BJ (cell line): ENCODE measurements around the gene ALDH1A1. TPM values are rescaled to one million over a fixed set of nuclear protein-coding genes. Genes with fewer than 3 reads are reported as not detected.

ENCODE experiments used
- CTCF ChIA-PET: fragments of 350-600 bp; formaldehyde crosslinking; extraction: SDS; loops from one replicate; lab custom pipeline; 2021; ENCODE audit warnings: antibody characterized with exemption, inconsistent platforms; lab: Yijun Ruan, JAX
- POLR2A ChIA-PET: fragments of 300-600 bp; sonication (Branson Sonifier 250); formaldehyde crosslinking; extraction: SDS; loops from one replicate; lab custom pipeline; 2021; ENCODE audit warnings: antibody characterized with exemption; lab: Charles Lee
- DNase-seq: peaks from one replicate; pipeline ENCODE4 v3.0.0-alpha.2; 2011; ENCODE audit warnings: low read depth
- H3K27me3 ChIP-seq: 2 replicates; pipeline ENCODE4 v1.6.0; 2011; ENCODE audit warnings: low read length; ENCODE audit not compliant: control insufficient read depth, insufficient read depth
- H3K36me3 ChIP-seq: 2 replicates; pipeline ENCODE4 v1.5.1; 2011; ENCODE audit warnings: low read length; ENCODE audit not compliant: control insufficient read depth, insufficient read depth
- H3K4me3 ChIP-seq: 2 replicates; pipeline ENCODE4 v1.5.1; 2011; ENCODE audit warnings: low read depth, mild to moderate bottlenecking, control low read depth, low read length
- polyA plus RNA-seq: library from polyadenylated mRNA; depleted of rRNA; stranded (reverse); fragments of >200 nt; gene quantifications from 2 replicates; pipeline ENCODE4 v1.2.3, GENCODE V29; 2011
- TF ChIP-seq, protein P1 (sequence below): IDR thresholded peaks from 2 replicates; pipeline ENCODE4 v1.5.1; 2011; ENCODE audit warnings: low read depth, mild to moderate bottlenecking, control low read depth, inconsistent platforms, low read length, moderate library complexity; ENCODE audit not compliant: insufficient read depth

Gene ALDH1A1
- polyA plus RNA-seq, 1 experiment: 247 TPM

DNA sequence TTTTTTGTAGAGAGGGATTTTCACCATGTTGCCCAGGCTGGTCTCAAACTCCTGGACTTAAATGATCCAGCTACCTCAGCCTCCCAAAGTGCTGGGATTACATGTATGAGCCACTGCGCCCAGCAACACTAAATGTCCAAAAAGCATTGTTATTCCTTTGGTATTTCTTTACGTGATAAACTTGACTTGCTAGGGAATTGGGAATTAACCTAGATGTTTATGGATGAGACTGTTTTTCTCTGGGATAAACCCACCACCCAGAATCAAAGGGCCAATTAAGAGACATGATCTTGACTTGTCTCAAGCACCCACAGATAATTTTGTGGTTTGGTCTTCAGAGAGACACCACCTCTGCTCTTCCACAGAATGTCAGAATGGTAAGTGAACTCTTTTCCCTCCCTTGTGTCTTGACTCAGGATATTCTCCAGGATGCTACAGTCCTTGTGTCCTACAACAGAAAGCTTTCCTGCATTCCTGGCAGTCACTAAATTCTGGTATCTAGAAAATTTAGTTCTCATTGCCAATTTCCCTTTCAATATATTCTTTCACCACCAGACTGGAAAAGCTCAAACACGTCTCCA lies 55.7 kb downstream of the ALDH1A1 start:
- Histone ChIP-seq H3K27me3 (no peaks in the 10 kb centered on the region), H3K36me3 (no peaks in the 10 kb centered on the region; the same call in 1 of the 2 replicates), H3K4me3 (no peak overlapping the region)
- ChIA-PET POLR2A (no interaction called here), CTCF (interaction anchor here (1.2 kb wide), 1 partner anchor 40 kb away, joined by 3 read pairs; no protein-coding TSS in a partner anchor)
- no peak for DNase-seq
- TF ChIP-seq, protein P1, sequence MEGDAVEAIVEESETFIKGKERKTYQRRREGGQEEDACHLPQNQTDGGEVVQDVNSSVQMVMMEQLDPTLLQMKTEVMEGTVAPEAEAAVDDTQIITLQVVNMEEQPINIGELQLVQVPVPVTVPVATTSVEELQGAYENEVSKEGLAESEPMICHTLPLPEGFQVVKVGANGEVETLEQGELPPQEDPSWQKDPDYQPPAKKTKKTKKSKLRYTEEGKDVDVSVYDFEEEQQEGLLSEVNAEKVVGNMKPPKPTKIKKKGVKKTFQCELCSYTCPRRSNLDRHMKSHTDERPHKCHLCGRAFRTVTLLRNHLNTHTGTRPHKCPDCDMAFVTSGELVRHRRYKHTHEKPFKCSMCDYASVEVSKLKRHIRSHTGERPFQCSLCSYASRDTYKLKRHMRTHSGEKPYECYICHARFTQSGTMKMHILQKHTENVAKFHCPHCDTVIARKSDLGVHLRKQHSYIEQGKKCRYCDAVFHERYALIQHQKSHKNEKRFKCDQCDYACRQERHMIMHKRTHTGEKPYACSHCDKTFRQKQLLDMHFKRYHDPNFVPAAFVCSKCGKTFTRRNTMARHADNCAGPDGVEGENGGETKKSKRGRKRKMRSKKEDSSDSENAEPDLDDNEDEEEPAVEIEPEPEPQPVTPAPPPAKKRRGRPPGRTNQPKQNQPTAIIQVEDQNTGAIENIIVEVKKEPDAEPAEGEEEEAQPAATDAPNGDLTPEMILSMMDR: no peak

DNA sequence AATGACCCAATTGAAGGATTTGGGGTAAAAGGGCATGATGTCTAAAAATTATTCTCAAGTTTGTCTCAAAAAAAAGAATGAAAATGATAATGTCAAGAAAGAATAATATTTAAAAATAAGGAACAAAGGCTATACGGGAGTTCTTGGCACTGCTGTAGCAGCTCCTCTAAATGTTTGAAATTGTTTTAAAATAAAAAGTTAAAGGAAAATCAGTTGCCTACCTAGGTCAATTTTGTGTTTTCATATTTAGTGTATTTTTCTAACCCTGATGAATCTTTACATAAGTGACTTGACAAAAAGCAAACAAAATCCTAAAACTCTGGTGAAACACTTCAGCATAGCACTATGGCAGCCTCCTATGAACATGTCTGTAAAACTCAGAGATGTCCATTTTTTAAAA lies 56.4 kb downstream of the ALDH1A1 start:
- CTCF ChIA-PET: no interaction called here

DNA sequence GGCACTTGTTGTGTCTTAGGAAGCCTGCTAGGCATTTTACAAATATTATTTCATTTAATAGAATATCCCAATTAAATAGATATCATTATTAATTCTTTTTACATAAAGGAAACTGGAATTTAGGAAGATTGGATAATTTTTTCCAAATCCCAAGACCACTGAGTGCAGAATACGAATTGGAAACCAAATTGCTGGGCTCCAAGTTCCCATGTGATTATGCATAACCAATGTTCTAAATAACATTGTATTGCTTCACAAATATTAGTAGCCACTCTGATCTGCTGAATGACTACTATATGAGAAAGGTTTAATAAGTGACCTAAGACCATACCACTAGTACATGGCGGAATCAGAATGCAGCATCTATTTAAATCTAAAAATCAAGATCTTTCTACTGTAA lies 57.7 kb downstream of the ALDH1A1 start:
- no peaks in the 10 kb centered on the region for H3K27me3 ChIP-seq
- POLR2A ChIA-PET: no interaction called here
- H3K4me3 ChIP-seq: no peak overlapping the region
- CTCF ChIA-PET: no interaction called here
- TF ChIP-seq, protein P1: no peak
- no peaks in the 10 kb centered on the region; the same call in 1 of the 2 replicates for H3K36me3 ChIP-seq
- DNase-seq: no peak

More for the DNA sequence above, 56.4 kb downstream of the ALDH1A1 start:
- POLR2A ChIA-PET: no interaction called here
- Histone ChIP-seq H3K4me3 (no peak overlapping the region), H3K36me3 (no peaks in the 10 kb centered on the region; the same call in 1 of the 2 replicates), H3K27me3 (no peaks in the 10 kb centered on the region)
- TF ChIP-seq, protein P1: no peak
- no peak for DNase-seq

GRCh38 chr9:72894342-72894741 lies 58.5 kb downstream of the ALDH1A1 start:
- no peaks in the 10 kb centered on the region for H3K27me3 ChIP-seq
- peak; percentile 78 for DNase-seq
- H3K36me3 ChIP-seq: no peaks in the 10 kb centered on the region; the same call in 1 of the 2 replicates
- ChIA-PET CTCF (no interaction called here), POLR2A (no interaction called here)
- TF ChIP-seq, protein P1: no peak
- H3K4me3 ChIP-seq: no peak overlapping the region

- TF ChIP-seq, protein P1: no peak
- no peaks in the 10 kb centered on the region for H3K27me3 ChIP-seq
- no peak overlapping the region for H3K4me3 ChIP-seq
- ChIA-PET POLR2A (no interaction called here), CTCF (no interaction called here)
- no peaks in the 10 kb centered on the region for H3K36me3 ChIP-seq
- DNase-seq: no peak
These were observed 59.4 kb downstream of the ALDH1A1 start for GRCh38 chr9:72893437-72893836.
